Measurements from ENCODE around the gene LRP1-AS.

- TF ChIP-seq CTCF (IDR thresholded peaks at IDR 0.05) (no peak), POLR2A (IDR thresholded peaks at IDR 0.05) (no peak)
Measured at GRCh38 chr12:57193706-57194245, 46.4 kb upstream of the LRP1-AS start.
